WTC11 (cell line): Measurements from ENCODE around the gene DDX51. TPM values are rescaled to one million over a fixed set of nuclear protein-coding genes. Genes with fewer than 3 reads are reported as not detected.

Source experiments
- ATAC-seq: fragments of 200-7000 bp; cut with Tn5 transposase; 2 replicates; pipeline ENCODE4 v1.10.0; 2021; ENCODE audit warnings: mild to moderate bottlenecking, moderate library complexity
- CTCF ChIA-PET: fragments of 300-600 bp; sonication (Branson Sonifier 250); formaldehyde crosslinking; loops from one replicate; lab custom pipeline; 2021; ENCODE audit warnings: antibody characterized with exemption; lab: Charles Lee
- POLR2A ChIA-PET: fragments of 350-600 bp; sonication (Branson Sonifier 250); formaldehyde crosslinking; loops from one replicate; lab custom pipeline; 2021; ENCODE audit warnings: antibody characterized with exemption; lab: Charles Lee
- DNase-seq: peaks from one replicate; pipeline ENCODE4 v3.0.0; 2021; ENCODE audit warnings: low spot score
- H3K27ac Mint-ChIP-seq: 2 replicates; pipeline ENCODE4 v1.8.0; 2021; ENCODE audit warnings: mixed read lengths
- H3K27me3 Mint-ChIP-seq: 2 replicates; pipeline ENCODE4 v1.8.0; 2021; ENCODE audit warnings: low read depth, mild to moderate bottlenecking, moderate library complexity, mixed read lengths
- H3K36me3 Mint-ChIP-seq: 2 replicates; pipeline ENCODE4 v1.8.0; 2021; ENCODE audit warnings: mixed read lengths
- H3K4me1 Mint-ChIP-seq: 2 replicates; pipeline ENCODE4 v1.8.0; 2022; ENCODE audit warnings: mixed read lengths
- H3K4me3 Mint-ChIP-seq: 2 replicates; pipeline ENCODE4 v1.8.0; 2021; ENCODE audit warnings: mild to moderate bottlenecking, moderate library complexity, mixed read lengths
- H3K9me3 Mint-ChIP-seq: 2 replicates; pipeline ENCODE4 v1.8.0; 2021; ENCODE audit warnings: mixed read lengths
- ARID4B ChIP-seq: sonication (generic); formaldehyde crosslinking; IDR thresholded peaks from 2 replicates; pipeline ENCODE4 v1.8.0; 2023; ENCODE audit warnings: missing genetic modification reagents, mild to moderate bottlenecking, borderline replicate concordance
- ATF2 ChIP-seq: sonication (generic); formaldehyde crosslinking; IDR thresholded peaks from 2 replicates; pipeline ENCODE4 v1.8.1; 2022; ENCODE audit warnings: low read depth, missing genetic modification reagents, borderline replicate concordance
- ATF3 ChIP-seq: sonication (generic); formaldehyde crosslinking; conservative IDR thresholded peaks from 2 replicates; pipeline ENCODE4 v1.8.1; 2022; ENCODE audit warnings: mild to moderate bottlenecking, missing genetic modification reagents
- CBFB ChIP-seq: sonication (generic); formaldehyde crosslinking; IDR thresholded peaks from 2 replicates; pipeline ENCODE4 v1.8.1; 2022; ENCODE audit warnings: mild to moderate bottlenecking, low read depth, missing genetic modification reagents
- CREB1 ChIP-seq: sonication (generic); formaldehyde crosslinking; IDR thresholded peaks from 2 replicates; pipeline ENCODE4 v1.8.0; 2023; ENCODE audit warnings: mild to moderate bottlenecking, missing genetic modification reagents
- E2F1 ChIP-seq: sonication (generic); formaldehyde crosslinking; IDR thresholded peaks from 2 replicates; pipeline ENCODE4 v1.8.0; 2022; ENCODE audit warnings: mild to moderate bottlenecking, missing genetic modification reagents
- E2F4 ChIP-seq: sonication (generic); formaldehyde crosslinking; IDR thresholded peaks from 2 replicates; pipeline ENCODE4 v1.8.1; 2022; ENCODE audit warnings: low read depth, mild to moderate bottlenecking, moderate library complexity, missing genetic modification reagents, borderline replicate concordance
- ELF4 ChIP-seq: sonication (generic); formaldehyde crosslinking; IDR thresholded peaks from 2 replicates; pipeline ENCODE4 v1.8.1; 2022; ENCODE audit warnings: low read depth, mild to moderate bottlenecking, moderate library complexity, missing genetic modification reagents
- EMX1 ChIP-seq: fragments of 250-450 bp; sonication (Bioruptor Pico); IDR thresholded peaks from 2 replicates; pipeline ENCODE4 v1.8.0; 2021; ENCODE audit warnings: mild to moderate bottlenecking
- FOXP1 ChIP-seq: sonication (generic); formaldehyde crosslinking; IDR thresholded peaks from 2 replicates; pipeline ENCODE4 v1.8.0; 2022; ENCODE audit warnings: missing genetic modification reagents, mild to moderate bottlenecking, moderate library complexity, borderline replicate concordance
- NFATC4 ChIP-seq: fragments of 250-450 bp; sonication (Bioruptor Pico); IDR thresholded peaks from 2 replicates; pipeline ENCODE4 v1.9.0; 2021; ENCODE audit warnings: mild to moderate bottlenecking
- NR3C1 ChIP-seq: sonication (generic); formaldehyde crosslinking; conservative IDR thresholded peaks from 2 replicates; pipeline ENCODE4 v1.8.1; 2023; ENCODE audit warnings: low read depth, mild to moderate bottlenecking, missing genetic modification reagents
- OVOL2 ChIP-seq: fragments of 250-450 bp; sonication (Bioruptor Pico); IDR thresholded peaks from 2 replicates; pipeline ENCODE4 v1.9.0; 2021; ENCODE audit warnings: mild to moderate bottlenecking, borderline replicate concordance
- RORB ChIP-seq: fragments of 250-450 bp; sonication (Bioruptor Pico); IDR thresholded peaks from 2 replicates; pipeline ENCODE4 v1.9.0; 2021; ENCODE audit warnings: mild to moderate bottlenecking
- SMAD3 ChIP-seq: sonication (generic); formaldehyde crosslinking; IDR thresholded peaks from 2 replicates; pipeline ENCODE4 v1.8.0; 2022; ENCODE audit warnings: missing genetic modification reagents, mild to moderate bottlenecking, borderline replicate concordance
- SMAD4 ChIP-seq: sonication (generic); formaldehyde crosslinking; IDR thresholded peaks from 2 replicates; pipeline ENCODE4 v1.8.0; 2022; ENCODE audit warnings: mild to moderate bottlenecking, missing genetic modification reagents
- USF2 ChIP-seq: sonication (generic); formaldehyde crosslinking; IDR thresholded peaks from 2 replicates; pipeline ENCODE4 v1.8.1; 2023; ENCODE audit warnings: mild to moderate bottlenecking, missing genetic modification reagents, moderate library complexity
- ZNF219 ChIP-seq: sonication (generic); formaldehyde crosslinking; IDR thresholded peaks from 2 replicates; pipeline ENCODE4 v1.8.0; 2023; ENCODE audit warnings: missing genetic modification reagents, mild to moderate bottlenecking, borderline replicate concordance
- ZNF671 ChIP-seq: fragments of 250-450 bp; sonication (Bioruptor Pico); IDR thresholded peaks from 2 replicates; pipeline ENCODE4 v1.8.0; 2021; ENCODE audit warnings: mild to moderate bottlenecking
- ZSCAN18 ChIP-seq: fragments of 250-450 bp; sonication (Bioruptor Pico); IDR thresholded peaks from 2 replicates; pipeline ENCODE4 v2.1.2; 2022; ENCODE audit warnings: mild to moderate bottlenecking, moderate library complexity
- total RNA-seq: library from RNA; stranded (reverse); gene quantifications from 3 replicates; pipeline ENCODE4 v1.2.3, GENCODE V29; 2021

DDX51 gene
- total RNA-seq, 1 experiment from 2014 or later, result 32.7 TPM

GRCh38 chr12:132132609-132133430, 11.3 kb downstream of the DDX51 start (continued):
- TF ChIP-seq ARID4B (CRISPR knock-in tag) (no peak), RORB (no peak), ATF3 (CRISPR knock-in tag) (no peak)

GRCh38 chr12:132131952-132132351, 12.2 kb downstream of the DDX51 start:
- ATAC-seq (no peak), DNase-seq (no peak)
- no peaks in the 10 kb centered on the region for H3K4me1 Mint-ChIP-seq
- H3K36me3 Mint-ChIP-seq, result peaks cover 43% of the 10 kb centered on the region
- no peak overlapping the region for H3K27ac Mint-ChIP-seq
- TF ChIP-seq SMAD4 (CRISPR knock-in tag) (no peak), E2F4 (CRISPR knock-in tag) (no peak), ZNF671 (CRISPR knock-in tag) (no peak), E2F1 (CRISPR knock-in tag) (no peak), ELF4 (no peak), ATF2 (CRISPR knock-in tag) (no peak), EMX1 (CRISPR knock-in tag) (no peak), CBFB (CRISPR knock-in tag) (no peak), ZNF219 (no peak), NR3C1 (CRISPR knock-in tag) (no peak), OVOL2 (no peak), CREB1 (CRISPR knock-in tag) (no peak), ZSCAN18 (CRISPR knock-in tag) (no peak), FOXP1 (CRISPR knock-in tag) (no peak), SMAD3 (no peak), USF2 (CRISPR knock-in tag) (no peak), NFATC4 (CRISPR knock-in tag) (no peak)
- H3K27me3 Mint-ChIP-seq, result peaks cover 36% of the 10 kb centered on the region
- H3K4me3 Mint-ChIP-seq, result no peak overlapping the region
- peaks cover 46% of the 10 kb centered on the region for H3K9me3 Mint-ChIP-seq
- POLR2A ChIA-PET, result no interaction called here
- CTCF ChIA-PET, result interaction anchor here (1.1 kb wide), 1 partner anchor 22 kb away, joined by 7 read pairs; no protein-coding TSS in a partner anchor
